CD8-positive, alpha-beta memory T cell (primary cell): ENCODE data around the gene EXO1. TPM values are rescaled to one million over a fixed set of nuclear protein-coding genes. Genes with fewer than 3 reads are reported as not detected.
"Not testable (repeated sequence)": the region's sequence is repeated elsewhere in the genome, so short reads cannot be mapped to it uniquely, and the experiment has no call there.

Experiments used
- CTCF ChIA-PET: fragments of 350-600 bp; sonication (Branson Sonifier 250); formaldehyde crosslinking; loops from one replicate; lab custom pipeline; 2021; ENCODE audit warnings: antibody characterized with exemption; lab: Charles Lee
- POLR2A ChIA-PET: fragments of 350-600 bp; sonication (Branson Sonifier 250); formaldehyde crosslinking; loops from one replicate; lab custom pipeline; 2021; ENCODE audit warnings: antibody characterized with exemption; lab: Charles Lee
- DNase-seq, 5 donors: peaks; one replicate each; pipeline versions ENCODE4 v3.0.0 to v3.0.0-alpha.2; 2020 to 2022; ENCODE audit warnings: mixed read lengths in 1 of 5
- H3K27ac ChIP-seq: one replicate; pipeline ENCODE4 v1.7.0; 2013; ENCODE audit warnings: low read depth, mild to moderate bottlenecking, low read length, moderate library complexity
- H3K27me3 ChIP-seq: 2 replicates; pipeline ENCODE4 v1.7.0; 2013; ENCODE audit warnings: low read length, mild to moderate bottlenecking; ENCODE audit not compliant: insufficient read depth, poor library complexity, severe bottlenecking
- H3K36me3 ChIP-seq: 2 replicates; pipeline ENCODE4 v1.7.0; 2013; ENCODE audit warnings: mild to moderate bottlenecking, low read length, moderate library complexity; ENCODE audit not compliant: insufficient read depth
- H3K4me1 ChIP-seq: 2 replicates; pipeline ENCODE4 v1.7.0; 2013; ENCODE audit warnings: mild to moderate bottlenecking, low read length, moderate library complexity; ENCODE audit not compliant: insufficient read depth
- H3K4me3 ChIP-seq: 2 replicates; pipeline ENCODE4 v1.7.0; 2013; ENCODE audit warnings: mild to moderate bottlenecking, low read length
- H3K9me3 ChIP-seq: 2 replicates; pipeline ENCODE4 v1.7.0; 2013; ENCODE audit warnings: mild to moderate bottlenecking, low read length
- H3K27ac Mint-ChIP-seq, 8 donors: one replicate each; pipeline ENCODE4 v1.8.0; 2020 to 2021; ENCODE audit warnings: mixed read lengths in 8 of 8, mild to moderate bottlenecking in 6 of 8, inconsistent platforms in 3 of 8, moderate library complexity in 3 of 8
- H3K27me3 Mint-ChIP-seq, 2 donors: one replicate each; pipeline ENCODE4 v1.8.0; 2020 to 2021; ENCODE audit warnings: mixed read lengths in 2 of 2, mild to moderate bottlenecking in 1 of 2, moderate library complexity in 1 of 2
- H3K36me3 Mint-ChIP-seq, 3 donors: one replicate each; pipeline ENCODE4 v1.8.0; 2020 to 2021; ENCODE audit warnings: mixed read lengths in 3 of 3, inconsistent platforms in 1 of 3, mild to moderate bottlenecking in 1 of 3
- H3K4me1 Mint-ChIP-seq, 3 donors: one replicate each; pipeline ENCODE4 v1.8.0; 2020 to 2021; ENCODE audit warnings: mixed read lengths in 3 of 3, inconsistent platforms in 1 of 3, mild to moderate bottlenecking in 1 of 3
- H3K4me3 Mint-ChIP-seq, 7 donors: one replicate each; pipeline ENCODE4 v1.8.0; 2020 to 2021; ENCODE audit warnings: mixed read lengths in 7 of 7, mild to moderate bottlenecking in 6 of 7, moderate library complexity in 4 of 7, inconsistent platforms in 2 of 7
- H3K9me3 Mint-ChIP-seq, 5 donors: one replicate each; pipeline ENCODE4 v1.8.0; 2020 to 2022; ENCODE audit warnings: mixed read lengths in 5 of 5, mild to moderate bottlenecking in 3 of 5, moderate library complexity in 2 of 5, inconsistent platforms in 1 of 5
- polyA plus RNA-seq: library from polyadenylated mRNA; unstranded; fragments of 300-500 nt; fragmentation: Illumina TruSeq; gene quantifications from one replicate; pipeline ENCODE4 v1.2.3, GENCODE V29; 2021
- total RNA-seq, 2 experiments: library from RNA; stranded (reverse); gene quantifications; one replicate each; pipeline ENCODE4 v1.2.3, GENCODE V29; 2021

The EXO1 gene
- total and polyA plus RNA-seq, 3 experiments from 2014 or later, result 0.49 to 76.1 (median 65.8) TPM

- Histone ChIP-seq H3K9me3 (no peaks in the 10 kb centered on the region), H3K27me3 (no peaks in the 10 kb centered on the region), H3K27ac (peak overlapping the region; percentile 97), H3K4me3 (peak overlapping the region; percentile 92), H3K4me1 (peaks cover 9% of the 10 kb centered on the region), H3K36me3 (no peaks in the 10 kb centered on the region)
- CTCF ChIA-PET, result interaction anchor here (0.7 to 1.4 kb wide), 5 partner anchors 8 to 329 kb away, joined by 3 to 5 read pairs (median 3); partner anchors contain the start of genes CHML and OPN3
- peaks cover 0 to 10% of the 10 kb centered on the region in 2 donors for H3K27me3 Mint-ChIP-seq
- H3K27ac Mint-ChIP-seq, result peak overlapping the region; percentile 96 to 99 (median 99)
- H3K36me3 Mint-ChIP-seq, result peaks cover 0 to 6% (median 0%) of the 10 kb centered on the region in 3 donors
- peaks cover 16 to 22% (median 21%) of the 10 kb centered on the region in 3 donors for H3K4me1 Mint-ChIP-seq
- DNase-seq, result no peak
- H3K4me3 Mint-ChIP-seq, result peak overlapping the region; percentile 93 to 100 (median 98)
- POLR2A ChIA-PET, result interaction anchor here (1.5 kb wide), 1 partner anchor 207 kb away, joined by 4 read pairs; the partner anchor contains the start of genes CHML and OPN3
- no peaks in the 10 kb centered on the region for H3K9me3 Mint-ChIP-seq
These were observed 1.0 kb upstream of the EXO1 start for GRCh38 chr1:241846862-241847539.

- peaks cover 9% of the 10 kb centered on the region for H3K4me1 ChIP-seq
- H3K9me3 Mint-ChIP-seq, result no peaks in the 10 kb centered on the region
- H3K27ac Mint-ChIP-seq, result peak overlapping the region; percentile 96 to 99 (median 99)
- H3K36me3 Mint-ChIP-seq, result peaks cover 0 to 6% (median 0%) of the 10 kb centered on the region in 3 donors
- H3K4me3 ChIP-seq, result peak overlapping the region; percentile 92
- peak overlapping the region; percentile 93 to 100 (median 98) for H3K4me3 Mint-ChIP-seq
- ChIA-PET POLR2A (interaction anchor here (1.5 kb wide), 1 partner anchor 207 kb away, joined by 4 read pairs; the partner anchor contains the start of genes CHML and OPN3), CTCF (interaction anchor here (0.7 to 1.4 kb wide), 5 partner anchors 9 to 329 kb away, joined by 3 to 5 read pairs (median 3); partner anchors contain the start of genes CHML and OPN3)
- H3K27ac ChIP-seq, result peak overlapping the region; percentile 97
- DNase-seq, result no peak
- H3K36me3 ChIP-seq, result no peaks in the 10 kb centered on the region
- H3K27me3 ChIP-seq, result no peaks in the 10 kb centered on the region
- no peaks in the 10 kb centered on the region for H3K9me3 ChIP-seq
- H3K27me3 Mint-ChIP-seq, result peaks cover 0 to 10% of the 10 kb centered on the region in 2 donors
- H3K4me1 Mint-ChIP-seq, result peaks cover 16 to 22% (median 21%) of the 10 kb centered on the region in 3 donors
These were observed 536 bp upstream of the EXO1 start for GRCh38 chr1:241847540-241847795.

- peaks cover 0 to 8% of the 10 kb centered on the region in 2 donors for H3K27me3 Mint-ChIP-seq
- CTCF ChIA-PET, result no interaction called here
- peak overlapping the region; percentile 92 for H3K4me3 ChIP-seq
These were observed 811 bp downstream of the EXO1 start for GRCh38 chr1:241848686-241849344.

GRCh38 chr1:241849345-241849695 lies 1.3 kb downstream of the EXO1 start:
- Histone ChIP-seq H3K27ac (peak overlapping the region; percentile 97), H3K27me3 (no peaks in the 10 kb centered on the region), H3K9me3 (no peaks in the 10 kb centered on the region), H3K36me3 (no peaks in the 10 kb centered on the region), H3K4me3 (no peak overlapping the region), H3K4me1 (peaks cover 9% of the 10 kb centered on the region)
- no peak for DNase-seq
- H3K9me3 Mint-ChIP-seq, result no peaks in the 10 kb centered on the region
- ChIA-PET POLR2A (no interaction called here), CTCF (no interaction called here)
- H3K4me1 Mint-ChIP-seq, result peaks cover 16 to 22% (median 21%) of the 10 kb centered on the region in 3 donors
- peak overlapping the region in 3 of 8 donors; percentile 48 to 99 (median 96) for H3K27ac Mint-ChIP-seq
- H3K27me3 Mint-ChIP-seq, result peaks cover 0 to 4% of the 10 kb centered on the region in 2 donors
- H3K4me3 Mint-ChIP-seq, result peak overlapping the region in 6 of 7 donors; percentile 49 to 100 (median 96)
- H3K36me3 Mint-ChIP-seq, result peaks cover 0 to 6% (median 0%) of the 10 kb centered on the region in 3 donors

More at GRCh38 chr1:241848686-241849344, 811 bp downstream of the EXO1 start:
- no peaks in the 10 kb centered on the region for H3K27me3 ChIP-seq
- Mint-ChIP-seq H3K4me1 (peaks cover 16 to 22% (median 21%) of the 10 kb centered on the region in 3 donors), H3K27ac (peak overlapping the region; percentile 48 to 99 (median 99)), H3K36me3 (peaks cover 0 to 6% (median 0%) of the 10 kb centered on the region in 3 donors), H3K9me3 (no peaks in the 10 kb centered on the region), H3K4me3 (peak overlapping the region; percentile 93 to 100 (median 98))
- no peaks in the 10 kb centered on the region for H3K36me3 ChIP-seq
- no peak for DNase-seq
- POLR2A ChIA-PET, result no interaction called here
- H3K27ac ChIP-seq, result peak overlapping the region; percentile 97
- H3K9me3 ChIP-seq, result no peaks in the 10 kb centered on the region
- H3K4me1 ChIP-seq, result peaks cover 9% of the 10 kb centered on the region

DNA sequence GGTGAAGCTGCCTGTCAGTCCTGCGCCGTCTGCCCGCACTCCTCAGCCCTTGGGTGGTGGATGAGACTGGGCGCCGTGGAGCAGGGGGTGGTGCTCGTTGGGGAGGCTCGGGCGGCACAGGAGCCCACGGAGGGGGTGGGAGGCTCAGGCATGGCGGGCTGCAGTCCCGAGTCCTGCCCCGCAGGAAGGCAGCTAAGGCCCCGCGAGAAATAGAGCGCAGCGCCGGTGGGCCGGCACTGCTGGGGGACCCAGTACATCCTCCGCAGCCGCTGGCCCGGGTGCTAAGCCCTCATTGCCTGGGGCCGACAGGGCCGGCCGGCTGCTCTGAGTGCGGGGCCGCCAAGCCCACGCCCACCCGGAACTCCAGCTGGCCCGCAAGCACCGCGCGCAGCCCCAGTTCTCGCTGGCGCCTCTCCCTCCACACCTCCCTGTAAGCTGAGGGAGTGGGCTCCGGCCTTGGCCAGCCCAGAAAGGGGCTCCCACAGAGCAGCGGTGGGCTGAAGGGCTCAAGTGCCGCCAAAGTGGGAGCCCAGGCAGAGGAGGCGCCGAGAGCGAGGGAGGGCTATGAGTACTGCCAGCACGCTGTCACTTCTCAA lies 7.6 kb downstream of the EXO1 start:
- H3K27ac Mint-ChIP-seq, CTCF ChIA-PET, H3K27ac ChIP-seq: not testable (repeated sequence)

GRCh38 chr1:241857131-241857530 lies 9.1 kb downstream of the EXO1 start:
- Mint-ChIP-seq H3K9me3 (no peaks in the 10 kb centered on the region), H3K27ac (peak overlapping the region in 2 of 8 donors; percentile 53 to 73), H3K36me3 (no peaks in the 10 kb centered on the region), H3K27me3 (no peaks in the 10 kb centered on the region), H3K4me1 (no peaks in the 10 kb centered on the region), H3K4me3 (peak overlapping the region in 1 of 7 donors; percentile 19)
- H3K27me3 ChIP-seq, result no peaks in the 10 kb centered on the region
- H3K36me3 ChIP-seq, result no peaks in the 10 kb centered on the region
- no peaks in the 10 kb centered on the region for H3K4me1 ChIP-seq
- CTCF ChIA-PET, result no interaction called here
- H3K9me3 ChIP-seq, result no peaks in the 10 kb centered on the region
- no peak overlapping the region for H3K27ac ChIP-seq
- DNase-seq, result no peak
- H3K4me3 ChIP-seq, result no peak overlapping the region
- POLR2A ChIA-PET, result no interaction called here

More for the DNA sequence above, 7.6 kb downstream of the EXO1 start:
- H3K4me1 ChIP-seq, H3K27me3 Mint-ChIP-seq, H3K36me3 ChIP-seq, H3K9me3 Mint-ChIP-seq, H3K4me3 ChIP-seq, H3K4me1 Mint-ChIP-seq, H3K9me3 ChIP-seq, H3K36me3 Mint-ChIP-seq, H3K4me3 Mint-ChIP-seq, POLR2A ChIA-PET, DNase-seq, H3K27me3 ChIP-seq: not testable (repeated sequence)

DNA sequence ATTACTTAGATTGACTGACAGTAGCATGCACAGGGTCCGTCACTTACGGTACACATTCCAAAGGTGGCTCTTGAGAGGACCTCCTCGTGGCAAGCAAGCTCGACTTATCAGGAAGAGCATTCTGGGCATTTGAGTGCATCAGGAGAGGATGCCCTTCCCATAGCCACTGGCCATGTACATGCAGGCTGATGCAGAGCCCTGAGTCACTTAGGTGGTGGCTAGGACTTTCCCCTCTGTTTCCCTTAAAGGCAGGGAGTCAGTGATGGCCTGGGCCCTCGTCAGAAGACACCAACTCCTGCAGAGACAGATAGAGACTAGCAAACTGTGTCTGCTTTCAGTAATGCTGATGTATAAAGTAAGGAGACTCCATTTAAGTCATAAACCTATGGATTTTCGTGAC lies 12.9 kb downstream of the EXO1 start:
- Histone ChIP-seq H3K27ac (no peak overlapping the region), H3K27me3 (no peaks in the 10 kb centered on the region), H3K36me3 (no peaks in the 10 kb centered on the region), H3K9me3 (no peaks in the 10 kb centered on the region), H3K4me1 (no peaks in the 10 kb centered on the region), H3K4me3 (no peak overlapping the region)
- no peak for DNase-seq
- Mint-ChIP-seq H3K4me3 (no peak overlapping the region), H3K27me3 (no peaks in the 10 kb centered on the region), H3K4me1 (no peaks in the 10 kb centered on the region), H3K27ac (peak overlapping the region in 2 of 8 donors; percentile 21 to 32), H3K36me3 (peaks cover 0 to 2% (median 0%) of the 10 kb centered on the region in 3 donors), H3K9me3 (no peaks in the 10 kb centered on the region)
- ChIA-PET CTCF (interaction anchor here (1.3 kb wide), 1 partner anchor 250 kb away, joined by 4 read pairs; no protein-coding TSS in a partner anchor), POLR2A (no interaction called here)
